AG09319 (cell line): ENCODE measurements around the gene KCNJ12.

ENCODE experiments used
- DNase-seq: peaks from one replicate; pipeline ENCODE4 v3.0.0-alpha.2; 2010; ENCODE audit warnings: low read depth; ENCODE audit errors: extremely low read depth
- TF ChIP-seq, protein P1 (sequence below): IDR thresholded peaks from 2 replicates; pipeline ENCODE4 v1.5.1; 2011; ENCODE audit warnings: low read depth, mild to moderate bottlenecking, inconsistent platforms, low read length, moderate library complexity

KCNJ12 gene

DNA sequence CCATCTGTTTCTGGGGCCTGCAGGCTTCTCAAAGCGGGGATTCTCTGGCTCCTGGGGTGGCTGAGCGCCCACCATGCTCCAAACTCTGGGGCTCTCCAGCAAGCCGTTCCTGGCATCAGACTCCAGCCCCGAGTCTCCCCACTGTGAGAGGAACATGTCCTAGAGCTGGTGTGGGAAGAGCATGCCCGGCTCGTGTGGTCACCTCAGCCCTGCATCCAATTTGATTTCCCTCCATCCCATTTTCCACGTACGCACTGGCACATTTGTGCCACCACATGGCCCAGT is 23.2 kb upstream of the KCNJ12 start:
- TF ChIP-seq, protein P1, sequence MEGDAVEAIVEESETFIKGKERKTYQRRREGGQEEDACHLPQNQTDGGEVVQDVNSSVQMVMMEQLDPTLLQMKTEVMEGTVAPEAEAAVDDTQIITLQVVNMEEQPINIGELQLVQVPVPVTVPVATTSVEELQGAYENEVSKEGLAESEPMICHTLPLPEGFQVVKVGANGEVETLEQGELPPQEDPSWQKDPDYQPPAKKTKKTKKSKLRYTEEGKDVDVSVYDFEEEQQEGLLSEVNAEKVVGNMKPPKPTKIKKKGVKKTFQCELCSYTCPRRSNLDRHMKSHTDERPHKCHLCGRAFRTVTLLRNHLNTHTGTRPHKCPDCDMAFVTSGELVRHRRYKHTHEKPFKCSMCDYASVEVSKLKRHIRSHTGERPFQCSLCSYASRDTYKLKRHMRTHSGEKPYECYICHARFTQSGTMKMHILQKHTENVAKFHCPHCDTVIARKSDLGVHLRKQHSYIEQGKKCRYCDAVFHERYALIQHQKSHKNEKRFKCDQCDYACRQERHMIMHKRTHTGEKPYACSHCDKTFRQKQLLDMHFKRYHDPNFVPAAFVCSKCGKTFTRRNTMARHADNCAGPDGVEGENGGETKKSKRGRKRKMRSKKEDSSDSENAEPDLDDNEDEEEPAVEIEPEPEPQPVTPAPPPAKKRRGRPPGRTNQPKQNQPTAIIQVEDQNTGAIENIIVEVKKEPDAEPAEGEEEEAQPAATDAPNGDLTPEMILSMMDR = no peak

GRCh38 chr17:21353326-21354010 is 22.7 kb upstream of the KCNJ12 start:
- DNase-seq = no peak
- TF ChIP-seq, protein P1 = no peak

More for the DNA sequence above, 23.2 kb upstream of the KCNJ12 start:
- no peak for DNase-seq

GRCh38 chr17:21354796-21355385 is 21.3 kb upstream of the KCNJ12 start:
- DNase-seq = no peak
- TF ChIP-seq, protein P1 = no peak

GRCh38 chr17:21355586-21355985 is 20.6 kb upstream of the KCNJ12 start:
- DNase-seq = no peak
- TF ChIP-seq, protein P1 = no peak

DNA sequence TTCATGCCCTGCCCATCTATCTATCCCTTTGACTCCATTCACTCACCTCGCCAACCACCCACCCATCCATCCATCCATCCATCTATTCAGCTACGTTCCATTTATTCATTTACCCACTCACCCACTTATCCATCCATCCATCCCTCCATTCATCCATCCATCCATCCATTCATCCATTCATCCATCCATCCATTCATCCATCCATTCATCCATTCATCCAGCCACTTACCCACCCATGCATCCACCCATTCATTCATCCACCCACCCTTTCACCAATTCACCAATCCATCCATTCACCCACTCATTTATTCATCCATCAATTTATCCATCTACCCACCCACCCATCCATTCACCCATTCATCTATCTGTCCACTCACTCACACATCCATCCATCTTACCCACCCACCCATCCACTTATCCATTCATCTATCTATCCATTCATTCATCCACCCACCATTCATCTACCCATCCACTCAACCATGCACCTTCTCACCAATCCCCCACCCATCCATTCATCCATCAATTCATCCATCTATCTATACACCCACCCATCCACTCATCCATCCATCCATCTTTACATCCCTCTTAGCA is 19.5 kb upstream of the KCNJ12 start:
- no peak for DNase-seq
- TF ChIP-seq, protein P1 = no peak

DNA sequence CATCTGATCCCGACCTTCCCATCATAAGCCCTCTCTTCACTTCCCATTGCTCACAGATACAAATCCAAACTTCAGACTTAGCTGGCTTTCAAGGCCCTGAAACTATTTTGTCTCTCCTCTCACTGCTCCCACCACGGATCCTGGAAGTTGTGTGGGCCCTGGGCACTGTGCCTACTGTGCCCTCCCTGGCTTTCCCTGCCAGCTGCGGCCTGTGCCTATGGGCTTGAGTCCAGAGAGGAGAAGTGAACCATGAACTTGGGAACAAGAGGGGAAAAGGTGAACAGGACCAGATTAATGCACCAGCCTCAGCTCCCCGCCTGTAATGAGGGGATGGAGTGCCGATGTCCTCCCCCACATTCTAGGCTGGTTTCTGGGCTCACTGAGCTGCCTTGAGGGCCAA is 18.9 kb upstream of the KCNJ12 start:
- TF ChIP-seq, protein P1 = no peak
- no peak for DNase-seq
